GM18511 (cell line): ENCODE data around the gene MCEMP1.

Source experiments
- ATAC-seq: cut with Tn5 transposase; IDR thresholded peaks from one replicate; pipeline ENCODE4 v1.9.1; 2021; ENCODE audit warnings: mild to moderate bottlenecking, moderate library complexity; ENCODE audit not compliant: unreplicated experiment

MCEMP1 gene

DNA sequence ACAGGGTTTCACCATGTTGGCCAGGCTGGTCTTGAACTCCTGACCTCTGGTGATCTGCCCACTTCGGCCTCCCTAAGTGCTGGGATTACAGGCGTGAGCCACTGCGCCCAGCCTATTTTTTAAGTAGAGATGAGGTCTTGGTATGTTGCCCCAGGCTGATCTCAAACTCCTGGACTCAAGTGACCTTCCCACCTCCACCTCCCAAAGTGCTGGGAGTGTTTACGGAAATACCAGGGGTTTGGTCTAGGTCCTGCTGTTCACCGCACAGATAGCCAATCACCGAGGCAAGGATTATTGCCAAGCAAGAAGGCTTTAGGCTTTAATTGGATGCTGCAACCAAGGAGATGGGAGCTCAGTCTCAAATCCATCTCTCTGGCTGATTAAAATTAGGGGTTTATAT is 43.5 kb downstream of the MCEMP1 start:
- no peak for ATAC-seq

DNA sequence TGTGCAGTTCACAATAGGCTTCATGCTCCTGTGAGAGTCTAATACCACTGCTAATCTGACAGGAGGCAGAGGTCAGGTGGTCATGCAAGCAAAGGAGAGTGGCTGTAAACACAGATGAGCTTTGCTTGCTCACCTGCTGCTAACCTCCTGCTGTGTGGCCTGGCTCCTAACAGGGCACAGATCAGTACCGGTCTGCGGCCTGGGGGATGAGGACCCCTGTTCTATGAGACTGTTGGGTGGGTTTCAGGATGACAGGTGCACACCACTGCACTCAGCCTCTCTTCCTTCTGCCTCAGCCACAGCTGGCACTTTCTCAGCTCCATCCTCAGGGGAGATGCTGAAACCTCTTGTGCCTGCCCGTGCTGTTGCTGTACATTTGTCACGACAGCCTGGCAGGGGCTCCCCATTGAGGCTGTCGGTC is 45.4 kb downstream of the MCEMP1 start:
- ATAC-seq: no peak

DNA sequence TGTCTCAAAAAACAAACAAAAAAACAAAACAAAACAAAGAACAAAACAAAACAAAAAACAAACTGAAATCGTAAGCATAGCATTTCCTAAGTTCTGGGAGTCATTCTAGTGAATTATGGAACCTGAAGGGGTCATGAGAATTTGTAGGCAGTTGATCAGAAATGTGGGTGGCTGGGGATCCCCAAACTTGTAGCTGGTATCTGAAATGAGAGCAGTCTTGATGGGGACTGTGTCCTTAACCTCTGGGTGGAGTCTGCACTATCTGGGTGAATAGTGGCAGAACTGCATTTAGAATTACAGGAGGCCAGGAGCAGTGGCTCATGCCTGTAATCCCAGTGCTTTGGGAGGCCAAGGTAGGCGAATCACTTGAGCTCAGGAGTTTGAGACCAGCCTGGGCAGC is 48.9 kb downstream of the MCEMP1 start:
- ATAC-seq: no peak

- no peak for ATAC-seq
These were observed 52.3 kb downstream of the MCEMP1 start for GRCh38 chr19:7729211-7729610.
